A549 (cell line): ENCODE data around the gene NTRK1.
A peak's percentile ranks its signal among the peaks of the same experiment; 100 is the strongest.

Experiments
- CTCF ChIP-seq: fragments of >200 bp; sonication (Bioruptor Twin); formaldehyde crosslinking; IDR thresholded peaks from 3 replicates; pipeline ENCODE4 v1.5.1; 2016
- POLR2A ChIP-seq: IDR thresholded peaks from 2 replicates; pipeline ENCODE4 v1.6.1; 2012; ENCODE audit warnings: mild to moderate bottlenecking, low read length

- TF ChIP-seq POLR2A (no peak), CTCF (peak; percentile 83)
Measured at GRCh38 chr1:156910309-156910782, 49.7 kb downstream of the NTRK1 start.
